IPS-NIHi7 (cell line): ENCODE data around the gene DCST1.

Source experiments
- DNase-seq: peaks from one replicate; pipeline ENCODE4 v3.0.0; 2012; ENCODE audit warnings: mixed read lengths; ENCODE audit errors: extremely low spot score

Gene DCST1

GRCh38 chr1:155075535-155075934 lies 41.9 kb downstream of the DCST1 start:
- no peak for DNase-seq

DNA sequence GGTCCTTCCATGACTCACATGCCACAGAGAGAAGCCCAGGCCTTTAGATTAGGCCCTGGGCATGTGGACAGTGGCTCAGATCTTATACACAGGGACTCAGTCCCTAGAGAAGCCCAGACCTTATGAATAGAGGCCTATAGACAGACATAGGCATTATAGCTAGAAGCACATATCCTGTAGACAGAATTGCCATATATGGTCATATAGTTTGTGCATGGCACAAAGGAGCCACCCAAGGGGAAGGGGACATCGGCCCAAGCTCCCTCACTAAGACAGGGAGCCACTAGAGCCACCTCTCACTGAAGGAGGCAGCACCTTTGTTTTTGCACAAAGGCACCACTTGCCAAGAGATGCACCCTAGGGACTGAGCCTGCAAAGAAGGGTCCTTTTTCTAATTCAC lies 42.7 kb downstream of the DCST1 start:
- no peak for DNase-seq

DNA sequence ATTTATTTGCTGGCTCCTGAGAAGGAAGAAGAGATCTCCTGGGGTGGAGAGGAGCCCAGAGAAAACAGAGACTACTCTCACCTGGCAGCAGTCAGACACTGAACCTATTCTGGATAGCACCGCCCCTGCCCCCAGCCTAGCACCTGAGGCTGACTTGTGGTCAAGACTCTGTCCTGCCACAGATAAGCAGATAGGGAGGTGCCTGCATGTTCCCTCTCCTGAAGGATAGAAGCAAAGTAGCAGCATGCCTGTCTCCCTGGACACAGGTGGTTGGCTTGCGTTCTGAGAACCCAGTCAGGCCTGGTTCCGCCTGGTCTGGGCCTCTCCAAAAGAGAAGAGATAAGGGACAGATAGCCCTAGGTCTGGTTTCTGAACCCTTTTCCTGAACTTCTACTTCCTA lies 43.7 kb downstream of the DCST1 start:
- no peak for DNase-seq

DNA sequence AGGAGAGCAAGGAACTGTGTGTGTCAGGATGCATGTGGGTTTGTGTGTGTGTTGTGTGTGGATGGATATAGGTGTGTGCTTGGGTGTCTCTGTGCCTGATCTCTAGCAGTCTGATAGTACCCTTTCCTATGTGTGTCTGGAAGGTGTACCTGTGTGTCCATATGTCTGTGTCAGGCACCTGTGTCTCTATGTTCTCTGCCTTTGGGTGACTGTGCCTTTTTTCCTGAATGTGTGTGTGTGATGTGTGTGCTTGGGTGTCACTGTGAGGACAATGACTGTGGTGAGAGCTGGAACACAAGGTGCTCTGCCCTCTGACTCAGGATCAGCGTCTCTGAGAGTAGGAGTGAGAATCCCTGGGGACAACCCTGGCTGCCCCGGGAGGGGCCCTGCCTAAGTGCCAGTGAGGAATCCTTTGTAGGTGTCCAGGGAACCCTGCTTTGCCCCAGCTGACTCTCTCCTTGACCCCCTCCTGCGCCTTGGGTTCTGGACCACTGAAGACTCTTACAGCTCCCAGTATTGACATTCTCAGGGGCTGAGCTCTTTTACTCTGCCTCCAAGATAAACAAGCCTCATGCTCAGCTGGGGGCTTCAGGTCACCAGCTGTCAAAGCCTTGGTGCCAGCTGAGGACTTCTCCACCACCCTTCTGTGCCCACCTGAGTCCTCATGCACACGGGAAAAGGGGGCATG lies 44.3 kb downstream of the DCST1 start:
- no peak for DNase-seq

DNA sequence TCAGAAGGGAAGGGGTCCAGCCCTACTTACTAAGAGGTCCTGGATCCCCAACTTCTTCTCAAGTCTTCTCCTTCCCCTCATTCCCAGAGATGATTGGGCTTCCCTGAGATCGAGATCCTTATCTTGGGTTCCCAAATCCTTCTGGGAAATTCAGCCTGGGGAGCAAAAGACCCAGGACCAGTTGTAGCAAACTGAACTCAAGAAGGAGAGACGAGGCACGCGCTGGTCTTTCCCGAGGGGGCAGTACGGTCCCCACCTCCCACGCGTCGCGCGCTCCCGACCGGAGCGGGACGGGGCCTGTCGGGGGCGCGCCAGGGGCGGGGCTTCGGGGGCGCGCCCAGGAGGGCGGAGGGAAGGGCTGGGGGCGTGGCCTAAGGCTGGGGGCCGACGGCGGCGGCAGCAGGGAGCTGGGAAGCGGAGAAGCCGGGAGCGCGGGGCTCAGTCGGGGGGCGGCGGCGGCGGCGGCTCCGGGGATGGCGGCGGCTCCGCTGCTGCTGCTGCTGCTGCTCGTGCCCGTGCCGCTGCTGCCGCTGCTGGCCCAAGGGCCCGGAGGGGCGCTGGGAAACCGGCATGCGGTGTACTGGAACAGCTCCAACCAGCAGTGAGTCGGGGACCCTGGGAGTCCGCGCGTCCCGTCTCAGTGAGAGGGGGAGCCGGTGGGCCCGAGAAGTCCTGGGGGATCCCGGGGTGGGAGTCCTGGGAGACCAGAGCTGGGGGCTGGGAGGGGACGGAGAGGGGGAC lies 45.0 kb downstream of the DCST1 start, which contains the start of gene EFNA3:
Gene EFNA3 (plus strand): TSS at position 369 of the 741 bp plus-strand sequence. CDS start 105 bp downstream, at position 474.
- DNase-seq = peak; percentile 88

DNA sequence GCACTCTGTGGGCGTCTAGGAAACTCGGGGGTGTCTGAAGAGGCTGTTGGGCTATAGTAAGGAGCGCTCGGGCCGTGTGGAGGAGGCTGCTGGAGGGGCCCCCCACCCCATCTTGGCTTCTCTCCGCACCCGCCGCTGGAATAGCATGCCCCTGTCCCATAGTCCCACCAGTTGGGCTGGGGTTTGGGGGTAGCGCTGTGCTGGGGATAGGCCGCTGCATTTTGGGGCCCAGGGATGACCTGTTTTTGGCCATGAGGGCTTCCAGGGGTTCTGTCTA lies 45.5 kb downstream of the DCST1 start:
- DNase-seq = no peak

GRCh38 chr1:155079487-155080311 lies 46.1 kb downstream of the DCST1 start:
- no peak for DNase-seq

GRCh38 chr1:155080312-155081228 lies 46.9 kb downstream of the DCST1 start:
- DNase-seq = peak; percentile 77

DNA sequence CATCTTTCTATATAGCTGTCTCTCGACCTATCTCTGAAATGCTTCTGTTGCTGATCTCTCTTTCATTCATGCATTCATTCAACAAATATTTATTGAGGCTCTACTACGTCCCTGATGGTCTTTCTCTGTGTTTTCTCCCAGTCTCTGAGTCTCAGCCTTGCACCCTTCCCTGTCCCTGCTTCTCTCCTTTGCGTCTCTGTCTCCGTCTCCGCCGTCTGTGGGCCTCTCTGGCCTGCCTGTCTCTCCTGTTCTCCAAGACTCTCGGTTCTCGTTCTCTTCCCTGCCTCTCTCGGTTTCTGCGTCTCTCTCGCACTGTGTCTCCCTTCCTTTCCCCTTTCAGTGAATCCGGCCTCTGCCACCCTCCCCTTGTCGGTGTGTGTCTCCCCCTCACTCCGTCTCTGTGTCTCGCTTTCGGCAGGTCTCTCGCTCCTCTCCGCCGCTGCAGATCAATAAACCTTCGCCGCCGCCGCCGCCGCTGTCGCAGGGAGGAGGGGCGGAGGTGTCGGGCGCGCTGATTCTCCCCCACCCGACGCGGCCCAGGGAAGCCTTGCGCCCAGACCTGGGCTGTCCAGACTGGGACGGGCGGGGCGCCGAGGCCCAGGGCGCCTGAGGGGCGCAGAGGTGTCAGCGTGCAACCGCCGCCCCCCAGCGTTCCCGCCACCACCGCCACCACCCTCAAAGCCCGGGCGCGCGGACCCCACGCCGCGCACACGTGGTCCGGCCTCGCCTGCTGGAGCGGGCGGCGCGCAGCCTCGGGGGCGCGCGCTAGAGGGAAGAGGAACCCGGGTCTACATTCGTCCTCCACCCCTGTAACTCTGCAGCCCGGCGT lies 48.1 kb downstream of the DCST1 start:
- no peak for DNase-seq

DNA sequence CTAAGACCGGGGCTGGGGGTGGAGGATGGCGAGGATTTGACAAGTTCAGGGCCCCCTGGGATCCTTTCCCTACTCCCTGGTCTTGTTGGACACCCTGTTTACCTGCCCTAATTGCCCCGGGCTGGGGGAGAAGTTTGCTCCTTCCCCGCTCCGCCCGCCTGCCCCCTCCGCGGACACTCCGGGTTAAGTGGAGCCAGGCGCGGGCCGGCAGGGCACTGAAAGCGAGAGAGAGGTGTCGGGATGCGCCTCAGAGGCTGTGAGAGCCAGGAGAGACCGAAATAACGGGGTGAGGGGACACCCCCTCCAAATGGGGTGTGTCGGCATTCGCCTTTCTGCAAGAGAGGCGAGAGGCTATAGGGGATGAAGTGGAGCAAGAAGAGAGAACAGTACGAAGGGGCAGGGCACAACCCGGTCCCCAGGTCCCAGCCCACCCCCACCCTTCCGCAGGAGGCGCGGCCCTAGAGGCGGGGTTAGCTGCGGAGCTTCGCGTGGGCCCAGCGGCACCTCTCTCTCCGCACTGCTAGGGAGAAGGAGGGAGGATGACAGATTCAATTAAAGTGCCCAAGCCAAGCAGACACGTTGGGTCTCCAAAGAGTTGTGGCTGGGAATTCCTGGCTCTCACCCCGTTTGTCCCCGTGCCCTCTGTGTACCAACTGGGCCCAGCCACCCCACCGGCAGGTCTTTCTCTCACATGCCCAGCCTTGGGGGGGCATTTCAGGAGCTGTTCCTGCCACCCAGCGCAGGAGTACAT lies 48.9 kb downstream of the DCST1 start:
- no peak for DNase-seq

DNA sequence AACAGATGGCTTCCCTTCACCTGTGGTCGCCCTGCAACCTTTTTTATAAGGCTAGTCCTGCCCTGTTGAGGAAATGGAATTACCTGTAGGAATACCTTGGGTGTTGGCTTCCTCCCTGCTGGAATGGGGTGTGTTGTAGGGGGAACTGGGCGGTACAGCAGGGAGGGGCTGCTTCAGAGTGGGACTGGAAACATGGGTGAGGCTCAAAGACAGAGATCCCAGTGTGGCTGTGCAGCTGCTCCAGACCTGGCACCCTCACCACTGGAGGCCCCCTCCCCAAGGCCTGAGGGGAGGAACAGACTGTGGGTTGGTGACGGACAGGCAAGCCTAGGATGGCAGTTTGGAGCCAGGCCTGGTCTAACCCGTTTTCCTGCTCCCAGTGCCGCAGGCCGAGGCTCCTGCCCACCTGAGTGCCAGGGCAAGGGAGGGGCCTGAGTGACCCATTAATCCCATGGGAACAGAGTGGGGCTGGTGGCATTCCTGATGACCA lies 49.5 kb downstream of the DCST1 start:
- DNase-seq = no peak

GRCh38 chr1:155083865-155084721 lies 50.5 kb downstream of the DCST1 start:
- DNase-seq = no peak

DNA sequence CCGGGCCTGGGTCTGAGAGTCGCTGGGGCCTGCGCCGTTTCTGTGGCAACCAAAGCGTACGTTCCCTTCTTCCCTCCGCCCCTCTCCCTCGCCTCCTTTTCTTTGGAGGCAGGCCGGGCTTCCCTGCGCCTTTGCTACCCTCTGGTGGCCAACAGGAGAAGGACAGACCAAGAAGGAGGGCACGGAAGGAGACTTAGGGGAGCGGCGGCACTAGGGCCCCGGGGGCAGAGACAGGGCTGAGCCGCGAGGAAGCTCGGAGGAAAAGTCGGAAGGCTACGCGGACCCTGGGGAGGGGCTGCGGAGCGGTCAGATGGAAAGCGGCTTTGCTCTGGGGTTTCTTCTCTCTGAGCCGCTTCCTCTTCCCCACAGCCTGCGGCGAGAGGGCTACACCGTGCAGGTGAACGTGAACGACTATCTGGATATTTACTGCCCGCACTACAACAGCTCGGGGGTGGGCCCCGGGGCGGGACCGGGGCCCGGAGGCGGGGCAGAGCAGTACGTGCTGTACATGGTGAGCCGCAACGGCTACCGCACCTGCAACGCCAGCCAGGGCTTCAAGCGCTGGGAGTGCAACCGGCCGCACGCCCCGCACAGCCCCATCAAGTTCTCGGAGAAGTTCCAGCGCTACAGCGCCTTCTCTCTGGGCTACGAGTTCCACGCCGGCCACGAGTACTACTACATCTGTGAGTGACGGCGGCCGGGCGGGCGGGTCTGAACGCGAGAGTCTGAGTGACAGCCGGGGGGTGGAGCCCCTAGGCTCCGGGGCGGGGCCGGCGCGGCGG lies 51.3 kb downstream of the DCST1 start:
- peak; percentile 93 for DNase-seq

DNA sequence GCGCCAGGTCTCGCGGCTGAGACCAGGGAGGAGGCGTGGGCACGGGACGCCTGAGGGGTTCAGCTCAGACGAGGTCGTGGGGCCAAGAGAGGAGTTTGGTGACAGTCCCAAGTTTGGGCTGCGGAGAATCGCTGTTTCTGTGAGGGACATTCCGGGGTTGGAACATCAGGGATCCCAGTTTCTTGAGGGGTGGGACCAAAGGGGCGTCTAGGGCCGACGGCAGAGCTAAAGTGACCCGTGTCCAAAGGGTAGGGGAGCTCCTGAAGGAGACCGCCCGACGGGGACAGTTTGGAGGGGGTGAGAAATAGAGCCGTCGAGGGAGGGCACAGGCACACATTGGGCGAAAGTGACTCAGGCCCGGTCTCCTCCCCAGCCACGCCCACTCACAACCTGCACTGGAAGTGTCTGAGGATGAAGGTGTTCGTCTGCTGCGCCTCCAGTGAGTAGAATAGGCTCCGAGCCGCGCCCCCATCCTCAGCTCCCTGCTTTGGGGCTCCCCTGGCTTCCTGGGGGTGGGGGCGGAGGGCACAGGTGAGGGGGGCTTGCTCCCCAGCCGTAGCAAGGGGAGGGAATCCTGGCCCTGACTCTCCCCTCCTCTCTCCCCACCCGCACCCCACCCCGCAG lies 52.0 kb downstream of the DCST1 start:
- no peak for DNase-seq

GRCh38 chr1:155086128-155086741 lies 52.6 kb downstream of the DCST1 start:
- peak; percentile 80 for DNase-seq

GRCh38 chr1:155086856-155087535 lies 53.4 kb downstream of the DCST1 start:
- DNase-seq = no peak
